Stimulated activated CD8-positive, alpha-beta memory T cell treated with anti-CD3 and anti-CD28 coated beads, Interleukin-7, amount 100 ng/mL, for 1 hour (primary cell): ENCODE results near the gene RBP3.
A peak's percentile ranks its signal among the peaks of the same experiment; 100 is the strongest.

ENCODE experiments used
- DNase-seq, 2 donors: peaks; one replicate each; pipeline ENCODE4 v3.0.0-alpha.2; 2020; ENCODE audit warnings: low read depth in 2 of 2

The RBP3 gene

DNA sequence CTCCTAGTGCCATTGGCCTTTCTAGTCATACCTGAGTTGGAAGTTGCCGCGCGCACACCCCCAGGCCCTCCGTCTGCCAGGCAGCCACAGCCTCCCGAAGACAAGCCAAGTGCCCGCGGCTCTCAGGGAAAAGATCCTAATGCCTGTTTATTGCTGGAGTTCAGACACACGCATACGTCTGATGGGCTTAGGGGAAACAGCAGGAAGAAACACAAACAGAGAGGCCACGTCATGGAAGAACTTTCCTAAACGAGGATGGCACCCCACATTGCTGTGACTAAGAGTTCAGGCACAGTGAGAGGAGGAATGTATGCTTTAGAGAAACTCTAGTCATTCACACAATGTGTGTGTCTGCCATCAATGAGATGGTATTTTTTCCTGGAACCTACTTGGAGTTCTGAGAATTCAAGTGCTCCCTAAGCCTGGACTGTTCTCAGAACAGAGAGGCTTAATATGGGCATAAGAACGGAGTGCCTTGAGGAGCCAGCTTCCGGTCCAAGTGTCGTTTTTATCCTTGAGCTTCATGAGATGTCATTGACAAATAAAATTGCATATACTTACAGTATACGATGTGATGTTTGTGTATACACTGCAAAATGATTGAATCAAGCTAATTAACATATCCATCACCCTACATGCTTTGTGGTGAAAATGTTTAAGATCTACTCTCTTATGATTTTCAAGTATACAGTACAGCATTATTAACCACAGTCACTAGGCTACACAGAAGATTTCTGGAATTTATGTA, 11.6 kb upstream of the RBP3 start:
- DNase-seq: no peak

- no peak for DNase-seq
These were observed 10.9 kb upstream of the RBP3 start for GRCh38 chr10:47337310-47337709.

DNA sequence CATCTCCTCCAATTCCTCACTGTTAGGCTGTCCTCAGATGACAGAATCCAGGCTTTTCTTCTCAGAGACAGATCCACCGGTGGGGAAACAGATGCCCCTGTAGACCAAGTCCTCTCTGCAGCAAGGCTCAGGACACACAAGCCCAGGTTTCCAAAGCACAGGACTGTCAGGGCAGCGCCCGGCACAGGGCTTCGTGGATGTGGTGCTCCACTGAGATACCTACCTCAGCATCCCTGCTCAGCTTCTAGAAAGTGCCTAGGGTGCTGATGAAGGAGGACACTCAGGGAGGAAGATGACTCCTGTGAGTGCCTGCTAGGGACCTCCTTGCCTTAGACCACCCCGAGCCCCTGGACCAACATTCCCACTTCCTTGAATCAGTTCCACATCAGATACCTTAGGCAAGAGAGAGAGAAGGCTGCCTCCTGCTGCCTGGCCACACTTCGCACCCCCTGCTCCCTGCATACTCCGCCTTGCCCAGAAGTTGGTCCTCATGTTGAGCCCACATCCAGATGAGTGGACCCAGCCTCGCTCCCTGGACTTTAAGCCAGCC, 8.9 kb upstream of the RBP3 start:
- DNase-seq: no peak

GRCh38 chr10:47339759-47340607, 8.2 kb upstream of the RBP3 start:
- DNase-seq: no peak

DNA sequence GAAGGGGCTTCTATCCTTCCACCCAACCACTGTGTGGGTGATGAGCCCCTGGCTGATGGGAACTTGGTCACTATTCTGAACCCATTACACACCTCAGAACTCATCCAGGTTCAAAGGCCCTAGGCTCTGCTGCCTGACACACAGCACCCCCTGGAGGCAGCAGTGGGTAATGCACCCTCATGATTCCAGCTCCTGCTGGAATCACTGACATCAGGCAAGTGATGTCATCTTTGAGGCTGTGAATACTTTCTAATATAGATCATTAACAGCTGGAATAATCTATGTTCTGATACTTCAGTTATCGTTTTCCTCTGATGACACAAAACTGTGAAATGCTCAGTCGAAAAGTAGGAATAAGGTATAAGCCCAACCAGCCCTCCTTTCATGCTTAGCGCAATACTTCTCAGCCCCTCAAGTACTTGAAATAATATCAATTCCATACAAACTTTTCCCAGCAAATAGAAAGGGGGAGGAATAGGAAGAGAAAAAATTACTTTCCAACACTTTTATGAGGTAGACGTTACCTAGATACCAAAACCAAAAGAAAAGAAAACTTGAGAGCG, 7.5 kb upstream of the RBP3 start:
- peak; percentile 32 to 58 for DNase-seq

GRCh38 chr10:47344996-47345870, 2.9 kb upstream of the RBP3 start:
- DNase-seq: no peak

- no peak for DNase-seq
These were observed 1.4 kb upstream of the RBP3 start for GRCh38 chr10:47346581-47347302.

DNA sequence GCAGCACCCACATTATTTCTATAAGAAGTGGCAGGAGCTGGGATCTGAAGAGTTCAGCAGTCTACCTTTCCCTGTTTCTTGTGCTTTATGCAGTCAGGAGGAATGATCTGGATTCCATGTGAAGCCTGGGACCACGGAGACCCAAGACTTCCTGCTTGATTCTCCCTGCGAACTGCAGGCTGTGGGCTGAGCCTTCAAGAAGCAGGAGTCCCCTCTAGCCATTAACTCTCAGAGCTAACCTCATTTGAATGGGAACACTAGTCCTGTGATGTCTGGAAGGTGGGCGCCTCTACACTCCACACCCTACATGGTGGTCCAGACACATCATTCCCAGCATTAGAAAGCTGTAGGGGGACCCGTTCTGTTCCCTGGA, 874 bp upstream of the RBP3 start:
- DNase-seq: no peak

- DNase-seq: no peak
These were observed 703 bp downstream of the RBP3 start for GRCh38 chr10:47348661-47349470.

GRCh38 chr10:47349516-47349915, 1.4 kb downstream of the RBP3 start:
- no peak for DNase-seq

GRCh38 chr10:47349941-47350371, 1.8 kb downstream of the RBP3 start:
- no peak for DNase-seq

- no peak for DNase-seq
These were observed 2.8 kb downstream of the RBP3 start for GRCh38 chr10:47350671-47351640.

GRCh38 chr10:47351899-47352815, 4.0 kb downstream of the RBP3 start:
- no peak for DNase-seq

- DNase-seq: no peak
These were observed 5.2 kb downstream of the RBP3 start for GRCh38 chr10:47353351-47353750.

DNA sequence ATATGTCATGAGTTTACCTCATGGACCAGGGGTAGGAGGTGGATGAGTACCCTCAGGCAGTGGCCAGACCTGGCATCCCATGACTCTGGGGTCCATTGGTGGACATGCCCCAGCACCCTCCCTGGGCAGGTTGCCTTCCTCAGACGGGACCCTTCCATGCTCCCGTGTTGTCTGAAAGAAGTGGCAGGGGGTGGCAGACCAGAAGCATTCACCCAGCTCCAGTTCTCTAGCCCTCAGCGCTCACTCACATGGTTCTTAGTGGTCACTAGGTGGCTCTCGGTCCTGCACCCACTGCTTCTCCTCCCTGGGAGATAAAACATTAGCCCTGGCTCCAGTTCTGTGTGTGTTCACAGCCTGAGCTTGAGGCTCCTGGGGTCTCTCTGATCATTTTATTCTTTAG, 6.0 kb downstream of the RBP3 start:
- DNase-seq: no peak

DNA sequence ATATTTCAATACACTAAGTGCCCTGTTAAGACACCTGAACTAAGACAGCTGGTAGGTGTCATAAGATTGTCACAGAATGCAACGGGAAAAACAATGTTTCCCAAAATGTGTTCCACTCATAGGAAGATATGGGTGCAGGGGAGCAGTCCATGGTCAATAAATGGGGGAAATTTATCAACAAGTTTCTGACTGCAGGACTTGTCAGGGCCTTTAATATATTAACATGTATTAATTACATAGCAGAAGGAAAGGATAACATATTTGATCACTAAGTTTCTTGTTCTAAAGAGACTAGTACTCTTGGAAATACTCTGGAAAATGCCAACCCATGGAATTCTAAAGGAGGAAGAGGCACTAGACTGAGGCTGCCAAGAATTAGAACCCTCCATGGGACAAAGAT, 6.7 kb downstream of the RBP3 start:
- no peak for DNase-seq

- DNase-seq: no peak
These were observed 8.5 kb downstream of the RBP3 start for GRCh38 chr10:47356708-47357107.

- no peak for DNase-seq
These were observed 9.0 kb downstream of the RBP3 start for GRCh38 chr10:47357131-47357582.
